Measurements from ENCODE around the gene TRIM13. TPM values are rescaled to one million over a fixed set of nuclear protein-coding genes. Genes with fewer than 3 reads are reported as not detected.

Gene TRIM13
- total RNA-seq, 1 donor from 2014 or later = 26.4 TPM

DNA sequence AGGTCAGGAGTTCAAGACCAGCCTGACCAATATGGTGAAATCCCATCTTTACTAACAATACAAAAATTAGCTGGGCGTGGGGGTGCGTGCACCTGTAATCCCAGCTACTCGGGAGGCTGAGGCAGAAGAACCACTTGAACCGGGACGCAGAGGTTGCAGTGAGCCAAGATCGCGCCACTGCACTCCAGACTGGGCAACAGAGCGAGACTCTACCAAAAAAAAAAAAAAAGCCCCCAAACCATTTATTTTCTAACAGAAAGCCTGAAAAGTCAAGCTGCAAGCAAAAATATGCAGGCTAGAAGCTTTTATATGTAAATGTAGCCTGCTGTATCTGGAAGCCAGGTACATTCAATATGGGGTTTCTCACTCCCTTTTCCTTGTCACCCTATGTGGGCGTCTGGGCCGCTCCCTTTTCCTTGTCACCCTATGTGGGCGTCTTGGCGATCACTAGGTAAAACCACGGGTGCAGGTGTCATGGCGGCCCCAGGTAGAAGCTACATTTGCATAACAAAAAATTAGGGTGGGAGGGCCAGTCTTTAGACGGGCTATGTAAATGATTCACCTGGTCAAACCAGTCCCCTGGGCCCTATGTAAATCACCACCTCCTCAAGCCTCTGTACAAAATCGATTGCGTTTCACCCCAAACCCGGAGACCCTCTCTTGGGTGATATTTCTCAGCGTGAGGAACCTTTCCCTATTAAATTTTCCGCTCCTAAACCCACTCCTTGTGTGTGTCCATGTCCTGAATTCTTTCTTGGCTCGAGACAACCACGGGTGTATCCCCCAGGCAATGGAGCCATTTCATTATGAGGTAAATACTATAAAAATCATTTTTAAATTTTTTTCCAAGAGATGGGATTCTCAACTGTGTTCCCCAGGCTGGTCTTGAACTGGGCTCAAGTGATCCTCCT lies 2.1 kb downstream of the TRIM13 start:
- Histone ChIP-seq H3K79me2 (ENCODE audit: insufficient read depth, low read length) (peaks cover 61% of the 10 kb centered on the region), H3K4me3 (ENCODE audit: insufficient read depth, low read depth, low read length) (peak overlapping the region; percentile 82), H4K20me1 (ENCODE audit: insufficient read depth, low read length) (peaks cover 28% of the 10 kb centered on the region), H3K9ac (ENCODE audit: low read length) (peak overlapping the region; percentile 99), H3K4me1 (ENCODE audit: insufficient read depth, low read length) (peaks cover 17% of the 10 kb centered on the region), H3K27ac (ENCODE audit: low read depth, low read length) (no peak overlapping the region), H2AFZ (ENCODE audit: low read depth, low read length) (no peak overlapping the region), H3K9me3 (ENCODE audit: insufficient read depth, low read depth, low read length) (no peaks in the 10 kb centered on the region), H3K4me2 (ENCODE audit: low read length) (peak overlapping the region; percentile 93), H3K27me3 (ENCODE audit: insufficient read depth, low read length) (no peaks in the 10 kb centered on the region), H3K36me3 (ENCODE audit: insufficient read depth, low read length) (peaks cover 15% of the 10 kb centered on the region)
- peaks cover 21% of the 10 kb centered on the region for H3K4me1 Mint-ChIP-seq (ENCODE audit: low read depth, unreplicated experiment)
- peak overlapping the region; percentile 93 for H3K4me3 Mint-ChIP-seq (ENCODE audit: unreplicated experiment)
- no peaks in the 10 kb centered on the region for H3K9me3 Mint-ChIP-seq (ENCODE audit: unreplicated experiment)
- no peaks in the 10 kb centered on the region for H3K27me3 Mint-ChIP-seq (ENCODE audit: low read depth, unreplicated experiment)
- TF ChIP-seq CTCF (IDR thresholded peaks at IDR 0.05; ENCODE audit: insufficient read depth, low read depth, low read length) (no peak), EZH2 (IDR thresholded peaks at IDR 0.05; ENCODE audit: insufficient read depth, low read length) (no peak)
- peaks cover 4% of the 10 kb centered on the region for H3K36me3 Mint-ChIP-seq (ENCODE audit: low read depth, unreplicated experiment)
- H3K27ac Mint-ChIP-seq (ENCODE audit: unreplicated experiment) = no peak overlapping the region
- no peak for FAIRE-seq
- no peak for DNase-seq (ENCODE audit: low read depth)

GRCh38 chr13:50001287-50001686 lies 4.4 kb downstream of the TRIM13 start:
- no peaks in the 10 kb centered on the region for H3K27me3 ChIP-seq (ENCODE audit: insufficient read depth, low read length)
- H3K9ac ChIP-seq (ENCODE audit: low read length) = no peak overlapping the region
- FAIRE-seq (no peak), DNase-seq (ENCODE audit: low read depth) (no peak)
- Mint-ChIP-seq H3K27me3 (ENCODE audit: low read depth, unreplicated experiment) (no peaks in the 10 kb centered on the region), H3K27ac (ENCODE audit: unreplicated experiment) (no peak overlapping the region), H3K36me3 (ENCODE audit: low read depth, unreplicated experiment) (peaks cover 7% of the 10 kb centered on the region), H3K9me3 (ENCODE audit: unreplicated experiment) (no peaks in the 10 kb centered on the region), H3K4me1 (ENCODE audit: low read depth, unreplicated experiment) (peaks cover 17% of the 10 kb centered on the region), H3K4me3 (ENCODE audit: unreplicated experiment) (no peak overlapping the region)
- peaks cover 82% of the 10 kb centered on the region for H3K79me2 ChIP-seq (ENCODE audit: insufficient read depth, low read length)
- H3K9me3 ChIP-seq (ENCODE audit: insufficient read depth, low read depth, low read length) = no peaks in the 10 kb centered on the region
- peak overlapping the region; percentile 9 for H3K4me2 ChIP-seq (ENCODE audit: low read length)
- H2AFZ ChIP-seq (ENCODE audit: low read depth, low read length) = no peak overlapping the region
- no peak overlapping the region for H3K4me3 ChIP-seq (ENCODE audit: insufficient read depth, low read depth, low read length)
- peaks cover 39% of the 10 kb centered on the region for H4K20me1 ChIP-seq (ENCODE audit: insufficient read depth, low read length)
- TF ChIP-seq CTCF (IDR thresholded peaks at IDR 0.05; ENCODE audit: insufficient read depth, low read depth, low read length) (no peak), EZH2 (IDR thresholded peaks at IDR 0.05; ENCODE audit: insufficient read depth, low read length) (no peak)
- H3K4me1 ChIP-seq (ENCODE audit: insufficient read depth, low read length) = peaks cover 12% of the 10 kb centered on the region
- peaks cover 15% of the 10 kb centered on the region for H3K36me3 ChIP-seq (ENCODE audit: insufficient read depth, low read length)
- H3K27ac ChIP-seq (ENCODE audit: low read depth, low read length) = no peak overlapping the region

Measured in astrocyte (in vitro differentiated cells and primary cell).